ENCODE data around the gene VRK1. TPM values are rescaled to one million over a fixed set of nuclear protein-coding genes. Genes with fewer than 3 reads are reported as not detected.
"Not testable (repeated sequence)": the region's sequence is repeated elsewhere in the genome, so short reads cannot be mapped to it uniquely, and the experiment has no call there.

Gene VRK1
- total and polyA plus RNA-seq, 5 donors from 2014 or later: 30.1 to 53.1 (median 42.1) TPM

- H3K4me3 ChIP-seq (ENCODE audit: low read depth, low read length): no peak overlapping the region
- H3K9me3 Mint-ChIP-seq: peaks cover 0 to 4% (median 0%) of the 10 kb centered on the region in 7 donors
- H3K27me3 Mint-ChIP-seq: peaks cover 4% of the 10 kb centered on the region
- no peaks in the 10 kb centered on the region for H3K4me1 ChIP-seq (ENCODE audit: control insufficient read depth, insufficient read depth, low read length, poor library complexity, severe bottlenecking)
- H3K4me3 Mint-ChIP-seq: no peak overlapping the region
- peaks cover 4 to 24% (median 16%) of the 10 kb centered on the region in 4 donors for H3K4me1 Mint-ChIP-seq
- ATAC-seq (ENCODE audit: low read depth in 2 of 2) (no peak), DNase-seq (no peak)
- H3K9me3 ChIP-seq (ENCODE audit: control insufficient read depth in 2 of 2, low read length in 2 of 2): no peaks in the 10 kb centered on the region
- no peak overlapping the region for H3K27ac Mint-ChIP-seq
- peaks cover 6% of the 10 kb centered on the region for H3K36me3 ChIP-seq (ENCODE audit: control insufficient read depth, insufficient read depth, low read length)
- peaks cover 56% of the 10 kb centered on the region for H3K36me3 Mint-ChIP-seq
- no peak overlapping the region for H3K27ac ChIP-seq (ENCODE audit: insufficient read depth, low read length, poor library complexity, severe bottlenecking)
- H3K27me3 ChIP-seq (ENCODE audit: control insufficient read depth, insufficient read depth, low read length): no peaks in the 10 kb centered on the region
These were observed 66.3 kb downstream of the VRK1 start for GRCh38 chr14:96863327-96863985.

GRCh38 chr14:96863986-96864330, 66.8 kb downstream of the VRK1 start:
- Mint-ChIP-seq H3K27me3 (peaks cover 4% of the 10 kb centered on the region), H3K4me1 (peaks cover 4 to 22% (median 16%) of the 10 kb centered on the region in 4 donors), H3K36me3 (peaks cover 53% of the 10 kb centered on the region), H3K9me3 (peaks cover 0 to 4% (median 0%) of the 10 kb centered on the region in 7 donors), H3K4me3 (no peak overlapping the region), H3K27ac (no peak overlapping the region)
- peaks cover 6% of the 10 kb centered on the region for H3K36me3 ChIP-seq (ENCODE audit: control insufficient read depth, insufficient read depth, low read length)
- H3K4me1 ChIP-seq (ENCODE audit: control insufficient read depth, insufficient read depth, low read length, poor library complexity, severe bottlenecking): no peaks in the 10 kb centered on the region
- no peak for DNase-seq
- H3K27me3 ChIP-seq (ENCODE audit: control insufficient read depth, insufficient read depth, low read length): no peaks in the 10 kb centered on the region
- H3K4me3 ChIP-seq (ENCODE audit: low read depth, low read length): no peak overlapping the region
- no peaks in the 10 kb centered on the region for H3K9me3 ChIP-seq (ENCODE audit: control insufficient read depth in 2 of 2, low read length in 2 of 2)
- ATAC-seq (ENCODE audit: low read depth in 2 of 2): no peak
- H3K27ac ChIP-seq (ENCODE audit: insufficient read depth, low read length, poor library complexity, severe bottlenecking): no peak overlapping the region

GRCh38 chr14:96867634-96868033, 70.5 kb downstream of the VRK1 start:
- Histone ChIP-seq H3K9me3 (ENCODE audit: control insufficient read depth in 2 of 2, low read length in 2 of 2) (no peaks in the 10 kb centered on the region), H3K4me3 (ENCODE audit: low read depth, low read length) (no peak overlapping the region), H3K4me1 (ENCODE audit: control insufficient read depth, insufficient read depth, low read length, poor library complexity, severe bottlenecking) (no peaks in the 10 kb centered on the region), H3K27ac (ENCODE audit: insufficient read depth, low read length, poor library complexity, severe bottlenecking) (no peak overlapping the region), H3K36me3 (ENCODE audit: control insufficient read depth, insufficient read depth, low read length) (peaks cover 6% of the 10 kb centered on the region), H3K27me3 (ENCODE audit: control insufficient read depth, insufficient read depth, low read length) (no peaks in the 10 kb centered on the region)
- Mint-ChIP-seq H3K36me3 (peaks cover 61% of the 10 kb centered on the region), H3K27ac (peak overlapping the region in 1 of 3 donors; percentile 3), H3K4me1 (peaks cover 4 to 20% (median 13%) of the 10 kb centered on the region in 4 donors), H3K27me3 (peaks cover 4% of the 10 kb centered on the region), H3K4me3 (no peak overlapping the region), H3K9me3 (peaks cover 0 to 2% (median 0%) of the 10 kb centered on the region in 7 donors)
- ATAC-seq (ENCODE audit: low read depth in 2 of 2): no peak
- DNase-seq: no peak

- Histone ChIP-seq H3K27ac (ENCODE audit: insufficient read depth, low read length, poor library complexity, severe bottlenecking) (no peak overlapping the region), H3K27me3 (ENCODE audit: control insufficient read depth, insufficient read depth, low read length) (no peaks in the 10 kb centered on the region), H3K9me3 (ENCODE audit: control insufficient read depth in 2 of 2, low read length in 2 of 2) (no peaks in the 10 kb centered on the region), H3K4me3 (ENCODE audit: low read depth, low read length) (no peak overlapping the region), H3K4me1 (ENCODE audit: control insufficient read depth, insufficient read depth, low read length, poor library complexity, severe bottlenecking) (no peaks in the 10 kb centered on the region), H3K36me3 (ENCODE audit: control insufficient read depth, insufficient read depth, low read length) (peaks cover 13% of the 10 kb centered on the region)
- Mint-ChIP-seq H3K36me3 (peaks cover 37% of the 10 kb centered on the region), H3K9me3 (peaks cover 0 to 1% (median 0%) of the 10 kb centered on the region in 7 donors), H3K4me3 (no peak overlapping the region), H3K4me1 (peaks cover 0 to 6% (median 0%) of the 10 kb centered on the region in 4 donors), H3K27ac (no peak overlapping the region), H3K27me3 (no peaks in the 10 kb centered on the region)
- ATAC-seq (ENCODE audit: low read depth in 2 of 2): no peak
- no peak for DNase-seq
These were observed 76.9 kb downstream of the VRK1 start for GRCh38 chr14:96874127-96874526.

GRCh38 chr14:96876747-96877146, 79.6 kb downstream of the VRK1 start:
- H3K4me1 Mint-ChIP-seq: peaks cover 0 to 6% (median 0%) of the 10 kb centered on the region in 4 donors
- H3K4me3 Mint-ChIP-seq: no peak overlapping the region
- ATAC-seq (ENCODE audit: low read depth in 2 of 2) (no peak), DNase-seq (no peak)
- H3K36me3 ChIP-seq (ENCODE audit: control insufficient read depth, insufficient read depth, low read length): peaks cover 13% of the 10 kb centered on the region
- H3K27ac Mint-ChIP-seq: no peak overlapping the region
- H3K27ac ChIP-seq (ENCODE audit: insufficient read depth, low read length, poor library complexity, severe bottlenecking): no peak overlapping the region
- H3K27me3 Mint-ChIP-seq: no peaks in the 10 kb centered on the region
- H3K4me1 ChIP-seq (ENCODE audit: control insufficient read depth, insufficient read depth, low read length, poor library complexity, severe bottlenecking): no peaks in the 10 kb centered on the region
- H3K9me3 Mint-ChIP-seq: peaks cover 0 to 1% (median 0%) of the 10 kb centered on the region in 7 donors
- no peak overlapping the region for H3K4me3 ChIP-seq (ENCODE audit: low read depth, low read length)
- H3K36me3 Mint-ChIP-seq: peaks cover 34% of the 10 kb centered on the region
- H3K9me3 ChIP-seq (ENCODE audit: control insufficient read depth in 2 of 2, low read length in 2 of 2): no peaks in the 10 kb centered on the region
- H3K27me3 ChIP-seq (ENCODE audit: control insufficient read depth, insufficient read depth, low read length): no peaks in the 10 kb centered on the region

GRCh38 chr14:96881713-96882112, 84.5 kb downstream of the VRK1 start:
- peaks cover 0 to 5% (median 0%) of the 10 kb centered on the region in 4 donors for H3K4me1 Mint-ChIP-seq
- H3K27ac ChIP-seq (ENCODE audit: insufficient read depth, low read length, poor library complexity, severe bottlenecking): no peak overlapping the region
- no peak for ATAC-seq (ENCODE audit: low read depth in 2 of 2)
- H3K36me3 Mint-ChIP-seq: peaks cover 30% of the 10 kb centered on the region
- no peak overlapping the region for H3K4me3 ChIP-seq (ENCODE audit: low read depth, low read length)
- no peak overlapping the region for H3K4me3 Mint-ChIP-seq
- H3K27ac Mint-ChIP-seq: no peak overlapping the region
- H3K9me3 ChIP-seq (ENCODE audit: control insufficient read depth in 2 of 2, low read length in 2 of 2): no peaks in the 10 kb centered on the region
- H3K4me1 ChIP-seq (ENCODE audit: control insufficient read depth, insufficient read depth, low read length, poor library complexity, severe bottlenecking): no peaks in the 10 kb centered on the region
- no peaks in the 10 kb centered on the region for H3K27me3 ChIP-seq (ENCODE audit: control insufficient read depth, insufficient read depth, low read length)
- peaks cover 9% of the 10 kb centered on the region for H3K36me3 ChIP-seq (ENCODE audit: control insufficient read depth, insufficient read depth, low read length)
- no peaks in the 10 kb centered on the region for H3K27me3 Mint-ChIP-seq
- H3K9me3 Mint-ChIP-seq: peaks cover 0 to 5% (median 0%) of the 10 kb centered on the region in 7 donors
- no peak for DNase-seq

- H3K27me3 Mint-ChIP-seq; H3K36me3 ChIP-seq (ENCODE audit: control insufficient read depth, insufficient read depth, low read length); H3K4me3 ChIP-seq (ENCODE audit: low read depth, low read length); H3K4me1 ChIP-seq (ENCODE audit: control insufficient read depth, insufficient read depth, low read length, poor library complexity, severe bottlenecking); H3K9me3 Mint-ChIP-seq; H3K27ac Mint-ChIP-seq; H3K27ac ChIP-seq (ENCODE audit: insufficient read depth, low read length, poor library complexity, severe bottlenecking); DNase-seq; ATAC-seq (ENCODE audit: low read depth in 2 of 2); H3K4me1 Mint-ChIP-seq; H3K27me3 ChIP-seq (ENCODE audit: control insufficient read depth, insufficient read depth, low read length); H3K4me3 Mint-ChIP-seq; H3K9me3 ChIP-seq (ENCODE audit: control insufficient read depth in 2 of 2, low read length in 2 of 2): not testable (repeated sequence)
- peaks cover 26% of the 10 kb centered on the region for H3K36me3 Mint-ChIP-seq
These were observed 86.8 kb downstream of the VRK1 start for GRCh38 chr14:96883974-96884373.

GRCh38 chr14:96888158-96888557, 91.0 kb downstream of the VRK1 start:
- no peaks in the 10 kb centered on the region for H3K4me1 ChIP-seq (ENCODE audit: control insufficient read depth, insufficient read depth, low read length, poor library complexity, severe bottlenecking)
- H3K27me3 Mint-ChIP-seq: no peaks in the 10 kb centered on the region
- H3K4me3 ChIP-seq (ENCODE audit: low read depth, low read length): no peak overlapping the region
- no peak overlapping the region for H3K27ac Mint-ChIP-seq
- H3K36me3 ChIP-seq (ENCODE audit: control insufficient read depth, insufficient read depth, low read length): no peaks in the 10 kb centered on the region
- peaks cover 11% of the 10 kb centered on the region for H3K36me3 Mint-ChIP-seq
- H3K4me1 Mint-ChIP-seq: peaks cover 0 to 6% (median 5%) of the 10 kb centered on the region in 4 donors
- H3K27ac ChIP-seq (ENCODE audit: insufficient read depth, low read length, poor library complexity, severe bottlenecking): no peak overlapping the region
- DNase-seq: no peak
- no peaks in the 10 kb centered on the region for H3K27me3 ChIP-seq (ENCODE audit: control insufficient read depth, insufficient read depth, low read length)
- no peaks in the 10 kb centered on the region for H3K9me3 ChIP-seq (ENCODE audit: control insufficient read depth in 2 of 2, low read length in 2 of 2)
- peaks cover 0 to 3% (median 0%) of the 10 kb centered on the region in 7 donors for H3K9me3 Mint-ChIP-seq
- H3K4me3 Mint-ChIP-seq: no peak overlapping the region
- no peak for ATAC-seq (ENCODE audit: low read depth in 2 of 2)
